ENCODE data around the gene CDHR3.
A peak's percentile ranks its signal among the peaks of the same experiment; 100 is the strongest.

The CDHR3 gene

DNA sequence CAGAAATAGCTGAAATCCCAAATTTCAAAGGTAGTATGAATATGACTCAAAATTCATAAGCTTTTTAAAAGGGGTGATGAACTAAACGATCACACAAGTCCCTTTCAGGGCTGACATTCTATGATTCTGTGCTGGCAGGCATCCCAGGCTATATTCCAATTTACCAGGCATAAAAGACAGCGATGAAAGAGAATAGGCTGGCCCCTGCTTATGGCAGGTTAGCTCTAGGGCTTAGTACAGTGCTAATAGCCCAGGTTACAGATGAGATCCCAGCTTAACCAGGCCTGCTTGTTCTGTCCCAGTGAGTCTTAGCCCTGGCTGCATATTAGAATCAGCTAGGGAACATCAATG, 56.4 kb downstream of the CDHR3 start:
- H3K4me2 ChIP-seq (ENCODE audit: low read depth, low read length): no peak overlapping the region
- no peaks in the 10 kb centered on the region for H3K36me3 ChIP-seq (replicated peaks; ENCODE audit: insufficient read depth, low read length)
- no peak overlapping the region for H3K27ac ChIP-seq (ENCODE audit: low read length)
- H3K9ac ChIP-seq (ENCODE audit: low read length): no peak overlapping the region
- H3F3A ChIP-seq (ENCODE audit: insufficient read depth, low read length): peaks cover 10% of the 10 kb centered on the region; the same call in 1 of the 2 replicates
- H4K20me1 ChIP-seq (ENCODE audit: insufficient read depth, low read length): no peaks in the 10 kb centered on the region
- no peak overlapping the region for H3K4me3 ChIP-seq (ENCODE audit: low read length)
- peaks cover 44% of the 10 kb centered on the region for H3K4me1 ChIP-seq (ENCODE audit: low read length)
- TF ChIP-seq, protein P1, sequence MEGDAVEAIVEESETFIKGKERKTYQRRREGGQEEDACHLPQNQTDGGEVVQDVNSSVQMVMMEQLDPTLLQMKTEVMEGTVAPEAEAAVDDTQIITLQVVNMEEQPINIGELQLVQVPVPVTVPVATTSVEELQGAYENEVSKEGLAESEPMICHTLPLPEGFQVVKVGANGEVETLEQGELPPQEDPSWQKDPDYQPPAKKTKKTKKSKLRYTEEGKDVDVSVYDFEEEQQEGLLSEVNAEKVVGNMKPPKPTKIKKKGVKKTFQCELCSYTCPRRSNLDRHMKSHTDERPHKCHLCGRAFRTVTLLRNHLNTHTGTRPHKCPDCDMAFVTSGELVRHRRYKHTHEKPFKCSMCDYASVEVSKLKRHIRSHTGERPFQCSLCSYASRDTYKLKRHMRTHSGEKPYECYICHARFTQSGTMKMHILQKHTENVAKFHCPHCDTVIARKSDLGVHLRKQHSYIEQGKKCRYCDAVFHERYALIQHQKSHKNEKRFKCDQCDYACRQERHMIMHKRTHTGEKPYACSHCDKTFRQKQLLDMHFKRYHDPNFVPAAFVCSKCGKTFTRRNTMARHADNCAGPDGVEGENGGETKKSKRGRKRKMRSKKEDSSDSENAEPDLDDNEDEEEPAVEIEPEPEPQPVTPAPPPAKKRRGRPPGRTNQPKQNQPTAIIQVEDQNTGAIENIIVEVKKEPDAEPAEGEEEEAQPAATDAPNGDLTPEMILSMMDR (IDR thresholded peaks at IDR 0.05; ENCODE audit: low read length): no peak
- TF ChIP-seq EZH2 (optimal IDR thresholded peaks at IDR 0.05; ENCODE audit: low read depth, low read length): no peak
- no peak for TF ChIP-seq EZH2phosphoT487 (IDR thresholded peaks at IDR 0.05; ENCODE audit: low read length)
- no peaks in the 10 kb centered on the region for H3K9me2 ChIP-seq (replicated peaks; ENCODE audit: insufficient read depth, low read length)
- no peak for DNase-seq
- no peaks in the 10 kb centered on the region for H3K79me2 ChIP-seq (ENCODE audit: low read length)
- H3K9me3 ChIP-seq (replicated peaks; ENCODE audit: insufficient read depth, low read length): no peaks in the 10 kb centered on the region
- H2AFZ ChIP-seq (ENCODE audit: low read length): no peak overlapping the region
- 0 out of 2 replicates have a peak, but pooled peaks cover 2% of the 10 kb centered on the region for H3K27me3 ChIP-seq (replicated peaks; ENCODE audit: insufficient read depth, low read length)

- no peaks in the 10 kb centered on the region for H3K9me2 ChIP-seq (replicated peaks; ENCODE audit: insufficient read depth, low read length)
- H3K9ac ChIP-seq (ENCODE audit: low read length): no peak overlapping the region
- H3K4me2 ChIP-seq (ENCODE audit: low read depth, low read length): no peak overlapping the region
- H3K9me3 ChIP-seq (replicated peaks; ENCODE audit: insufficient read depth, low read length): no peaks in the 10 kb centered on the region
- no peak overlapping the region for H3K4me3 ChIP-seq (ENCODE audit: low read length)
- H3K4me1 ChIP-seq (ENCODE audit: low read length): peaks cover 42% of the 10 kb centered on the region
- DNase-seq: no peak
- H3K36me3 ChIP-seq (replicated peaks; ENCODE audit: insufficient read depth, low read length): no peaks in the 10 kb centered on the region
- H3F3A ChIP-seq (ENCODE audit: insufficient read depth, low read length): peaks cover 10% of the 10 kb centered on the region
- H4K20me1 ChIP-seq (ENCODE audit: insufficient read depth, low read length): no peaks in the 10 kb centered on the region
- no peak overlapping the region for H2AFZ ChIP-seq (ENCODE audit: low read length)
- no peak overlapping the region for H3K27ac ChIP-seq (ENCODE audit: low read length)
- no peaks in the 10 kb centered on the region for H3K79me2 ChIP-seq (ENCODE audit: low read length)
- TF ChIP-seq, protein P1 (IDR thresholded peaks at IDR 0.05; ENCODE audit: low read length): no peak
- no peak for TF ChIP-seq EZH2 (optimal IDR thresholded peaks at IDR 0.05; ENCODE audit: low read depth, low read length)
- no peak for TF ChIP-seq EZH2phosphoT487 (IDR thresholded peaks at IDR 0.05; ENCODE audit: low read length)
- 0 out of 2 replicates have a peak, but pooled peaks cover 2% of the 10 kb centered on the region for H3K27me3 ChIP-seq (replicated peaks; ENCODE audit: insufficient read depth, low read length)
Measured at GRCh38 chr7:106021151-106022067, 58.3 kb downstream of the CDHR3 start.

DNA sequence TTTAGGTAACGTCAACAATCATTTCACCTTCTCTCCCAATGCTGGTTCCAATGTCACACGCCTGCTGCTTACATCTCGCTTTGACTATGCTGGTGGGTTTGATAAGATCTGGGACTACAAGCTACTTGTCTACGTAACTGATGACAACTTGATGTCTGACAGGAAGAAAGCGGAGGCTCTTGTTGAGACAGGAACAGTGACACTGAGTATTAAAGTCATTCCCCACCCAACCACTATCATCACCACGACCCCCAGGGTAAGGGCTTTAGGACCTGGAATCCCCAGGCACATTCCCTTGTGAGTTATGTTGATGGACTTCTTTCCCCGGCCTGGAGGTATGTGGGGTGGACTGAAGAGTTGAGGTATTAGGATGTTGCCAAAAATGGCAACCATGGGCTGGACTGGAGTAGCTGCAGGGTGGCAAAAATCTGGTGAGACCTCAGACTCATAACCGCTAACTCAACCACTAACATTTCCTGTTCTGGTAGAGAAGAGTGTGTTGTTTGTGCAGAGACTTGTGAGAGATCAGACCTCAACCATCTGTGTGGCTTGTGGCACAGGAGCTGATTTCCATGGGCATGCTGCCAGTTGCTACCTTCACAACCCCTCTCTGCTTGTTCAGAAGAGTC, 59.2 kb downstream of the CDHR3 start:
- Histone ChIP-seq H3K36me3 (replicated peaks; ENCODE audit: insufficient read depth, low read length) (no peaks in the 10 kb centered on the region), H3K9me2 (replicated peaks; ENCODE audit: insufficient read depth, low read length) (no peaks in the 10 kb centered on the region), H3K4me2 (ENCODE audit: low read depth, low read length) (peak overlapping the region; percentile 21), H2AFZ (ENCODE audit: low read length) (no peak overlapping the region), H3K27ac (ENCODE audit: low read length) (no peak overlapping the region; the same call in 1 of the 2 replicates), H3K9me3 (replicated peaks; ENCODE audit: insufficient read depth, low read length) (no peaks in the 10 kb centered on the region), H4K20me1 (ENCODE audit: insufficient read depth, low read length) (no peaks in the 10 kb centered on the region), H3K27me3 (replicated peaks; ENCODE audit: insufficient read depth, low read length) (0 out of 2 replicates have a peak, but pooled peaks cover 2% of the 10 kb centered on the region), H3K4me1 (ENCODE audit: low read length) (peaks cover 35% of the 10 kb centered on the region), H3K4me3 (ENCODE audit: low read length) (no peak overlapping the region), H3F3A (ENCODE audit: insufficient read depth, low read length) (peaks cover 10% of the 10 kb centered on the region), H3K79me2 (ENCODE audit: low read length) (no peaks in the 10 kb centered on the region), H3K9ac (ENCODE audit: low read length) (no peak overlapping the region)
- TF ChIP-seq EZH2 (optimal IDR thresholded peaks at IDR 0.05; ENCODE audit: low read depth, low read length) (no peak), EZH2phosphoT487 (IDR thresholded peaks at IDR 0.05; ENCODE audit: low read length) (no peak)
- TF ChIP-seq, protein P1 (IDR thresholded peaks at IDR 0.05; ENCODE audit: low read length): no peak
- peak; percentile 88 for DNase-seq
